GM11168 (cell line): ENCODE measurements around the gene B3GALT4.
"Not testable (repeated sequence)": the region's sequence is repeated elsewhere in the genome, so short reads cannot be mapped to it uniquely, and the experiment has no call there.

ENCODE experiments used
- in situ Hi-C: fragments of 300-500 bp; cut with MboI; formaldehyde crosslinking; loops from one replicate; pipeline ENCODE4 v1.12.0; 2022; ENCODE audit warnings: low sequenced_read_pairs; ENCODE audit not compliant: unreplicated experiment

The B3GALT4 gene

DNA sequence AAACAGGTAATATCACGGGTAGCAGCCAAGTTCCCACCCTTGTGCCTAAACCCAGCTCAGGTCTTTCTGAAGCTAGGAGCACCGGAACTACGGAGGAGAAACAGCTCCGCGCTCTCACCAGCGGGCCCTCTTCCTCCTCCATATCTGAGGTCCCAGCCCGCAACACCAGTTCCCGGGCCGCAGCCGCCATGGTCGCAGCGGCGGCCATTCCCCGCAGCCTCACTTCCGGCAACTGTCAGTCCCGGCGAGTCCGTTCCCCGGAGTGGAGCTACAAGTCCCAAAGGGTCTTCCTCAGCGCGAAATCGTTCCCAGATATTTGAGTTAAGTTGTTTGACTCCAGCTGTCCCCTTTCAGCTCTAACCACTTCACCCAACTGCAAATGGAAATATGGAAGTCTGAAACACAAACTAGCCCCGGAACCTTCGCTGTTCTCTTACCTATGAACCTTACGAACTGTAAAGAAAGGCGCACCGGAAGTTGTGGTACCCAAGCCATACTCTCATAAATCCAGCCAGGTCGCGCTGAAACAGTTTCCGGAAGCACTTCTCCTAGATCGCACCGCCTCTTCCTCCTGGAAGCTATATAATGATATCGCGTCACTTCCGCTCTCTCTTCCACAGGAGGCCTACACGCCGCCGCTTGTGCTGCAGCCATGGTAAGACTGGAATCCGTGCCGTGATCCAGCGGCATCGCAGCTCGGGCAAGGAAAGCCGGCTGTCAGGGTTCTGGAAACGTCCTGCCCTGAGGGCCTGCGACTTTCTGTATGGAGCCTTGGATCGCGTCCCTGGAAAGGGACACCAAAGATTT, 5.3 kb upstream of the B3GALT4 start, which contains the start of the genes RPS18 and VPS52:
Gene RPS18 (plus strand): TSS at position 608 of the 807 bp plus-strand sequence. CDS start 45 bp downstream, at position 653.
Gene VPS52 (minus strand): TSS at position 409 of the 807 bp plus-strand sequence. CDS start 201 bp downstream, at position 208.
- in situ Hi-C loops: no loop called here

DNA sequence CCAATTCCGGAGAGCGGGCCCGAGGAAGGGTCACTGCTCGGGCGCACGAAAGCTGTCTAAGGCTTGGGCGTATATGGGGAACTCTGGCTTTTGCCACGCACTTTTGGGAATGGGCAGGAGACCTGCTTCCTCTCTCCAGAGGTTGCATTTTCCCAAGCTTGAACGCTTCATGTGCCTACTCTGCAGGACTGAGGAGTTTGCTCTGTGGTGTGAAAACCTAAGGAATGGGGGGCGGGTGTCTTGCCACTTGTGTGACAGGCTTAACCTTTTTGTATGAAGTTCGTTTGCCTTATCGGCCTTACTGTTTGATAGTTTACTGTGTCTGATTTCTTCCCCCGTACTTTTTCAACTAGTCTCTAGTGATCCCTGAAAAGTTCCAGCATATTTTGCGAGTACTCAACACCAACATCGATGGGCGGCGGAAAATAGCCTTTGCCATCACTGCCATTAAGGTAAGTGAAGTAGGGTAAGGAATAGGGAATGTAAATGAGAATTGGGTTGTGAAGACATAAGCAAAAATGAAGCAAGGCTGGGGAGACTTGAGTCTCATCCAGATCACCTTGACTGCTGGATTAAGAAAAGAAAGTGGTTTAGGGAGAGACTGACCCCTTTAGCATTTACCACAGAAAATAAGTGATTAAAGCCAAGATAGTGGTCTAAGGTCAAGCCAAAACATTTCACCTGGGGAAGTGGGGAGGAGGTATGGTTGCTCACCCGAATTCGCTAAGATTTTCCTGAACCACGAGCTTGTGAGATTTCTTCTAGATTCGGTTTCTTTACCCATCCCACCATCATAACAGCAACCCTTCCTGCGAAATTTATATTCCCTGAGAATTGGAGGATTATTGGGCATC, 4.4 kb upstream of the B3GALT4 start:
- in situ Hi-C loops: no loop called here

DNA sequence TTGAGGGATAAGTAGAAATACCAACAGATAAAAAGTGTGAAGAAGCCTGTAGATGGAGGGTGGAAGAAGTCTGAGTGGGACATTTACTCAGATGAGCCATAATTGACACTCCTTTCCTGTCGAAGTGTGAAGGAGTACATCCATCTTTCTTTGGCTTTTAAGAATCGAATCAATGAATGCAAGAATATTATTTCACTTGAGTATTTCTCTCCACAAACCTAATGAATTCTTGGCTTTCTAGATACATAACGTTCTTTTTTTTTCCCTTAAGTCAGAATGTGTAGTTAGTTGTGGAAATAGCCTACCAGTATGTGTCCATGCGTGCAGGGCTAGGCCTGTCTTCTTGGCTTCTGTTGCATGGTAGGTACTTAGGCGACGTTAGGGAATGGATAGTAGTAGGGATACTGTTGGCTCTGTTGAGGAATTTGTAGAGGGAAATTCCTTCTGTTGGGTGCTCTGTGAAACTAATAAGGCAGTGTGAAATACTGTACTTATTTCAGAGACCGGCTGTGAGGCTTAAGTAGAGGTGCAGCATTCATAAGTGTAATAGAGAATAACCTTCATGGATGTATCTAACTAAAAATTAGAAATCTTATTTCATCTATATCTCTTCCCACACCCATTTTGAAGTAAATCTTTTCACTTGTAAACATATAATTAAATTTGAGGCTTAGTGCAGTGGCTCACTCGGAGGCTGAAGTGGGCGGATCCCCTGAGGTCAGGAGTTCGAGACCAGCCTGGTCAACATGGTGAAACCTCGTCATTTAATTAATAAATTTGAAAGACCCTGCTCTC, 3.6 kb upstream of the B3GALT4 start:
- in situ Hi-C loops: no loop called here

DNA sequence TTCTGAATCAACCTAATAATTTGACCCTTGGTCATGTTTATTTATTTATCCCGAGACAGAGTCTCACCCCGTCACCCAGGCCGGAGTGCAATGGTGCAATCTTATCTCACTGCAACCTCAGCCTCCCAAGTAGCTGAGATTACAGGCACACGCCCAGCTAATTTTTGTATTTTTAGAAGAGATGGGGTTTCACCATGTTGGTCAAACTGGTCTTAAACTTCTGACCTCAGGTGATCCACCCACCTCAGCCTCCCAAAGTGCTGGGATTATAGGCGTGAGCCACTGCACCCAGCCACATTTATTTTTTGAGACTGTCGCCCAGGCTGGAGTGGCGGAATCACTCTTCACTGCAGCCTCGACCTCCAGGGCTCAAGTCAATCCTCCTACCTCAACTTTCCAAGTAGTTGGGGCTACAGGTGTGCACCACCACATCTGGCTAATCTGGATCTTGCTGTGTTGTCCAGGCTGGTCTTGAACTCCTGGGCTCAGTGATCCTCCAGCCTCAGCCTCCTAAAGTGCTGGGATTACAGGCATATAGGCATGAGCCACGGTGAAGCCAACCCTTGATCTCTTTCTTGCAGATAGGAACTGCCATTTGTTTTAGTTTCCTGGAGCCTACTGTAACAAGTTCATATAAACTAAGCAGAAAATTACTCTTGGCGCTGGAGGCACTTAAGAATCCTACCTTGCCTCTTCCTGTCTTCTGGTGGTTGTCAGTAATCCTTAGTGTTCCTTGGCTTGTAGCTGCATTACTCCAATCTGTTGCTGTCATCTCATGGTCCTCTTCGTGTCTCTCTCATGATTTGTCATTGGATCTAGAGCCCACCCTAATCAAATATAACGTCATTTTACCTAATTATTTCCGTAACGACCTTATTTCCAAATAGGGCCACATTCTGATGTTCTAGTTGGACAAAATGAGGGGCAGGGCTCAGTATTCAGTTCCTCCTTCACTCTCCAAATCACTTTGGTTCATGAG, 2.7 kb upstream of the B3GALT4 start:
- in situ Hi-C loops: no loop called here

DNA sequence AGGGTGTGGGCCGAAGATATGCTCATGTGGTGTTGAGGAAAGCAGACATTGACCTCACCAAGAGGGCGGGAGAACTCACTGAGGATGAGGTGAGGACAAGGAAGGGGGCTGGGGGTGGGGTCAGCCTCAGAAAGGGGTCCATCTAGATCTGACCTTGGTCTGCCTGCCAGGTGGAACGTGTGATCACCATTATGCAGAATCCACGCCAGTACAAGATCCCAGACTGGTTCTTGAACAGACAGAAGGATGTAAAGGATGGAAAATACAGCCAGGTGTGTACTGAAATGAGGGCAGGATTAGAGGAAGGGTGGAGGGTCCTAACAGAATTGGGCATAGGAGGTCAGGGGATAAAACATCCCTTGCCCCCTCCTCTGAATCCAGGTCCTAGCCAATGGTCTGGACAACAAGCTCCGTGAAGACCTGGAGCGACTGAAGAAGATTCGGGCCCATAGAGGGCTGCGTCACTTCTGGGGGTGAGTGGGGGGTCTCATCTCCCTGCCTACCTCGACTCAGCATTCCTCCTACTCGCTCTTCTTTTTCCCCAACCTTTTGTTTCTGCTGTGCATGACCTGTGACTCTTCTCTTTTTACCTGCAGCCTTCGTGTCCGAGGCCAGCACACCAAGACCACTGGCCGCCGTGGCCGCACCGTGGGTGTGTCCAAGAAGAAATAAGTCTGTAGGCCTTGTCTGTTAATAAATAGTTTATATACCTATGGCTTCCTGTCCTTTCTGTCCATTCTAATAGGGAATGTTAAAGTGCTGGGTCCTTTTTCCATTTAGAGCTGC, 935 bp upstream of the B3GALT4 start:
- in situ Hi-C loops: not testable (repeated sequence)

DNA sequence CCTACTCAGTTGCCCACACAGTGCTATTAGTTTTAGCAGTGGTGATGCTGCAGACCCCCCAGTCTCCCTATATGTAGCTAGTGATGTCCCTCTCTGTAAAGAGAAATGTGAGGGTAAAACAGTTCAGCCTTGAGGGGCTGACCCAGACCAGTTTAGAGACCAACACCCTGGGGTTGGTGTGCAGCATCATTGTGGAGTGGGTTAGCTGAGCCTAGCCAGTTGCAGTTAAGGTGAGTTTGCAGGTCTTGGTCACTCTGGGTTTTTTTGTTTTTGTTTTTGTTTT, 401 bp upstream of the B3GALT4 start:
- in situ Hi-C loops: no loop called here

DNA sequence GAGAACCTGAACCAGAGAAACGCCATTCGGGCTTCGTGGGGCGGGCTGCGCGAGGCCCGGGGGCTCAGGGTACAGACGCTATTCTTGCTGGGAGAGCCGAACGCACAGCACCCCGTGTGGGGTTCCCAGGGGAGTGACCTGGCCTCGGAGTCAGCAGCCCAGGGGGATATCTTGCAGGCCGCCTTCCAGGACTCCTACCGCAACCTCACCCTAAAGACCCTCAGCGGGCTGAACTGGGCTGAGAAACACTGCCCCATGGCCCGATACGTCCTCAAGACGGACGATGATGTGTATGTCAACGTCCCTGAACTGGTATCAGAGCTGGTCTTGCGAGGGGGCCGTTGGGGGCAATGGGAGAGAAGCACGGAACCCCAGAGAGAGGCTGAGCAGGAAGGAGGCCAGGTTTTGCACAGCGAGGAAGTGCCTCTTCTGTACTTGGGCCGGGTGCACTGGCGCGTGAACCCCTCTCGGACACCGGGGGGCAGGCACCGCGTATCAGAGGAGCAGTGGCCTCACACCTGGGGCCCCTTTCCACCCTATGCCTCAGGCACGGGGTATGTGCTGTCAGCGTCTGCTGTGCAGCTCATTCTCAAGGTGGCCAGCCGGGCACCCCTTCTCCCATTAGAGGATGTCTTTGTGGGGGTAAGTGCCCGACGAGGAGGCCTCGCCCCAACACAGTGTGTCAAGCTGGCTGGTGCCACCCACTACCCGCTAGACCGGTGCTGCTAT, 904 bp downstream of the B3GALT4 start:
- in situ Hi-C loops: no loop called here

DNA sequence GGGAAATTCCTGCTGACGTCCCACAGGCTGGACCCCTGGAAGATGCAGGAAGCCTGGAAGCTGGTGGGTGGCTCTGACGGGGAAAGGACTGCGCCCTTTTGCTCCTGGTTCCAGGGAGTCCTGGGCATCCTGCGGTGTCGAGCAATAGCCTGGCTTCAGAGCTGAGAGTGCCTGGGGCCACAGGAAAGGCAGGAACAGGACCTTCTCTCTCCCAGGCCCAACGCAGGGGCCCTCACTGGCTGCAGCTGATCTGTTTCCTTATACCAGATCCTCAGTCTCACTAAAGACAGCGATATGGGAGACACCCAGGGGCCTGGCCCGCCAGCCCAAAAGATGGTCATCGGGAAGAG, 1.4 kb downstream of the B3GALT4 start:
- in situ Hi-C loops: no loop called here

DNA sequence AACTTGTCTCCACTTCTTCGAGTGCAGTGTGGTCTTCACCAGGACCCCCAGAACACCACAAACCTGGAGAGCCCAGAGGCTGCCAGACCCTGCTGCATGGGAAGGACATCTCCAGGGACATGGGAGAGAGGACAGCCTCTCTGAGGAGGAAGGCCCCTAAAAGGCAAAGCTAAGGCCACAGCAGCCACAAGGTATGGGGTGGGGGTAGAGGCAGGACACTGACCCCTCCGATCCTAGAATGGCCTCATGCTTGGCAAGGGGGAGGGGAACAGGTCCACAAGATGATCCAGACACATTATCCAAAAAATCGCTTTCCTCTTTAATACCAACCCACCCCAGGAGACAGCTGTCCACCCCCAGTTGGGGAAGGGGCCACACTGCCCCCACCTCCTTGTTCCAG, 1.9 kb downstream of the B3GALT4 start:
- in situ Hi-C loops: no loop called here

DNA sequence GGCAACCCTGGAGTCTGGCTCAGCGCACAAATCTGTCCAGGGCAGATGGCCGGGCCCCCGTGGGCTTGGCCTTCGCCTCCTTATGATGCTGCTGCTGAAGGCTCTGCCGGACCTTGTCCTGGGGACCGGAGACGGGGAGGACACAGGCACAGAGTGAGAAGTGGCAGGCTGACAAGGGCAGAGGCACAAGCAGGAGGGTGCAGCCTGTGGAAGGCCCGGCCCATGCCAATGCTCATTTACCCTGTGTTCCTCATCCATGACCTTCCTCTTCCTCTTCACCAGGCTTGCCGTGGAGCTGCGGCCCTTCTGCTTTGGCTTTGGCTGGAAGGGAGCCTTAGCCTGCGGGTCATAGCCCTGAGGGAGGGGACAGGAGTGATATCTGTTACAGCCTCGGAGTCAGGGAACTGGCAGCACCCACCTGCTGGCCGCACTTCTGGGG, 2.4 kb downstream of the B3GALT4 start:
- in situ Hi-C loops: no loop called here

DNA sequence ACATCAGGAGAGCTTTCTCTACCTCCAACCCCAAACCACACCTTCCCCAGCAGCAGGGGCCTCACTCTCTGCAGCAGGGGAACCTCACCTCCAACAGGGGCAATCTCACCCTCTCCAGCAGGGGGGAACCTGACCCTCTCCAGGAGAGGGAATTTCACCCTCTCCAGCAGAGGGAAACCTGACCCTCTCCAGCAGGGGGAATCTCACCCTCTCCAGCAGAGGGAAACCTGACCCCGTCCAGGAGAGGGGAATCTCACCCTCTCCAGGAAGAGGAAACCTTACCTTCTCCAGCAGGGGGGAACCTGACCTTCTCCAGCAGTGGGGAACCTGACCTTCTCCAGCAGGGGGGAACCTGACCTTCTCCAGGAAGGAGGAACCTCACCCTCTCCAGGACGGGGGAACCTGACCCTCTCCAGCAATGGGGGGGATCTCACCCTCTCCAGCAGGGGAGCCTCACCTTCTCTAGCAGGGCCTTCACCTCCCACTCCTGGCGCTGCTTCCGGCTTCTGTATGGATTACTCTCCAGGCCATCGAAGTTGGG, 3.1 kb downstream of the B3GALT4 start:
- in situ Hi-C loops: no loop called here

DNA sequence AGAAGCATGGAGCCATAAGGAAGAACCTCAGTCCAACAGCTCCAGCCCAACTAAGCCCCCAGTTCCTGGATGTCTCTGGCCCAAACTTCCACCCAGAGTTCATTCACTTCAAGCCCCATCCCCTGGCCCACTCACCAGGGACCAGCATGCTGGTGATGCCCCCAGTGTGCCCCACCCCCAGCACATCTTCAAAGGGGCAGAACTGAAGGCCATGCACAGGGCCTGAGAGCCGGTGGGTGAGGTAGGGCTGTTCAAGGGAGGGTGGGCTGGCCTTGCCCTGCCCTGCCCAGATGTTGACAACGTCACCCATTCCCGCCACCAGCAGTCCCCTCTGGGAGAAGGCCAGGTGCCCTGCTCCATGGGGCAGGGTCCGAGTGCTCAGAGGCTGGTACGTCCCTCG, 3.6 kb downstream of the B3GALT4 start:
- in situ Hi-C loops: no loop called here

DNA sequence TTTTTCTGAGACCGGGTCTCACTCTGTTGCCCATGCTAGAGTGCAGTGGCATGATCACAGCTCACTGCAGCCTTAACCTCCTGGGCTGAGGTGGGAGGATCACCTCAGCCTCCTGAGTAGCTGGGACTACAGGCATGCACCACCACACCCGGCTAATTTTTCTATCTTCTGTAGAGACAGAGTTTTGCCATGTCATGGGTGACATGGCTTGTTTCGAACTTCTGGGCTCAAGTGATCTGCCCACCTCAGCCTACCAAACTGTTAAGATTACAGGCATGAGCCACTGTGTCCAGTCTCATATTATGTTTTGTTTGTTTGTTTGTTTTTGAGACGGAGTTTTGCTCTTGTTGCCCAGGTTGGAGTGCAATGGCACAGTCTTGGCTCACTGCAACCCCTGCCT, 8.3 kb downstream of the B3GALT4 start:
- in situ Hi-C loops: not testable (repeated sequence)

DNA sequence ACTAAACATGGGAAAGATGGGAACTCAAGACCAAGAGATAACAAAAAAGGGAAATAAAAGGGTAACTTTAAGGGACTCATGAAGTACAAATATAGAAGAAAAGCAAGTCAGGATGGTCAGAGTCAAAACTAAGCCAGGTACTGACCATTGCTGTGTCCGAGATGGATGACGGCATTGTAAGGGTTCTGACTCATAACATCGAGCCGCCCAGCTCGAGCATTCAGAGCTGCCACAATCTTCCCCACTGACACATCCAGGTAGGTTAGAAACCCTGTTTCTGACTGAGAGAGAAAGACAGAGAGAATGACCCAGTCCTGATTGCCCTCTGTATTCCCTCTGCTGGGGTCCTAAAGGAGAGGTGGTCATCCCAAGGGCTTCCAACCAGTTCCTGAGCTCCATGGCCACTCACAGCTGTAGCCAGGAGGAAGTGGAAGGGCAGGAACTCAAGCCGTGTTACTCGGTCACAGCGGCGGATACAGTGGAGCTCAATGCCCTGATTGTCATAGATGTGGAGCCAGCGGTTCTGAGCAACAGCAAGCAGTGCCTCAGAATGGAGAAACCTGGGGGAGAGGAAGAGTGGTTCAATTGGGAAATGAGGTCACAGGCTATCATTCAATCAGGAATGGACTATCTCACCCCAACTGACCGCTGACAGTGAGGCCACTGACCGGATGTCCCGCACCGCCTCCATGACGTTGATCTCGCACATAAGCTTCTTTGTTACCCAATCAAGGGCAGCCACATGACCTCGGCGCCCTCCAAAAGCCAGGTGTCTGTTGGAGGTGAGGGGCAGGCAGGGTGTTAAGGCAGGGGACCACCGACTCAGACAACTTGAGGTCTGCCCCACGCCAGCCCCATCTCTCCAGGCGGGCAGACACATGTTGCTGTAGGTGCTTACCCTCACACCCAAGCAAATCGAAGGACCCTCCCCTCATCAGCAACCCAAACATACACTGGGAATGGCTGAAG, 10.3 kb downstream of the B3GALT4 start:
- in situ Hi-C loops: no loop called here

DNA sequence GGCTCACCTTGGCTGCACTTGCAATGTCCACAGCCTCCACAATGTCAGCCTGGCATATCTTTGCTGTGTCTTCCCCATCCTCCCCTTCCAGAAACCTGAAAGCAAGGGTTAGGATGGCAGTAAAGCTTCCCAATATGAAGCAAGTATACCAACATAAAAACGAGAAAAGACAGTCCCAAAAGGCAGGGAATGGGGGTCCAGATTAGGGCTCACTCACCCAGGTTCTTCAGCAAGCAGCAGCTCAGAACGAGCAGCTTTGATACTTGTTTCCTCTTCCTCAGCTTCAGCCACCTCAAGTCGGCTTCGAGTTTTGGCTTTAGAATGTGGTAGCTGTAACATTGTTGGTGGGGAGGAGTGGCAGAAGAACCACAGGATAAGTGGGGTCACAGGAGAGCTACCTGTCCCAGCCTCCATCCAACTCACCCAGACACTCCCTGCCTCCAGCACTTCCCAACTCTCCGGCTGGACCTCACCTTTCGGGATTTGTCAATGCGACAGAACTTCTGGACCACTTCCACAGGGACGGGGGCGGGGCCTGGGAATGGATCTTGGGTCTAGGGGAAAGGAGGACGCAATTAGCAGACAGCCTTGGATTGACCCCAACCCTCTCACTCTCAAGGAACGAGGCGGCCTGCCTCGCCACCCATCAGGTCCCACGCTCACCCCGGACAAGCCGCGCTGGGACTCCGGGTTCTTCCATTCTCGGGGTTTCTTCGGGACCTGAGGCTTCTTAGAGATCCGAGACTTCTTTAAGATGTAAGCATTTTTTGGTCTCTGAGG, 11.4 kb downstream of the B3GALT4 start:
- in situ Hi-C loops: no loop called here
